Neural cell (in vitro differentiated cells): ENCODE results near the gene ZNF556. TPM values are rescaled to one million over a fixed set of nuclear protein-coding genes. Genes with fewer than 3 reads are reported as not detected.

Experiments
- H2AFZ ChIP-seq: fragments of 200-600, 300-800 bp; sonication (generic), shearing (Covaris generic); 2 replicates; pipeline ENCODE4 v1.6.0; 2014; ENCODE audit warnings: low read depth, mild to moderate bottlenecking, antibody characterized with exemption, low read length, moderate library complexity
- H3F3A ChIP-seq: fragments of 200-600 bp; shearing (Covaris generic); 2 replicates; pipeline ENCODE4 v1.6.1; 2016; ENCODE audit warnings: mild to moderate bottlenecking, moderate library complexity, mixed read lengths, antibody characterized with exemption, low read length; ENCODE audit not compliant: insufficient read depth, poor library complexity, severe bottlenecking
- H3K27ac ChIP-seq: fragments of 200-600, 300-800 bp; sonication (generic), shearing (Covaris generic); 2 replicates; pipeline ENCODE4 v1.5.1; 2014; ENCODE audit warnings: mild to moderate bottlenecking, low read length, moderate library complexity
- H3K27me3 ChIP-seq: fragments of 300-800, 200-600 bp; sonication (generic), shearing (Covaris generic); 2 replicates; pipeline ENCODE4 v1.6.0; 2014; ENCODE audit warnings: mild to moderate bottlenecking, low read depth, low read length, moderate library complexity; ENCODE audit not compliant: insufficient read depth
- H3K36me3 ChIP-seq: fragments of 300-800, 200-600 bp; sonication (generic), shearing (Covaris generic); 2 replicates; pipeline ENCODE4 v1.5.1; 2014; ENCODE audit warnings: mild to moderate bottlenecking, antibody characterized with exemption, low read length, moderate library complexity; ENCODE audit not compliant: insufficient read depth
- H3K4me2 ChIP-seq: fragments of 300-800, 200-600 bp; sonication (generic), shearing (Covaris generic); 2 replicates; pipeline ENCODE4 v1.6.0; 2014; ENCODE audit warnings: mild to moderate bottlenecking, low read length
- H3K4me3 ChIP-seq: fragments of 300-800, 200-600 bp; sonication (generic), shearing (Covaris generic); 2 replicates; pipeline ENCODE4 v1.5.1; 2014; ENCODE audit warnings: mild to moderate bottlenecking, low read length, moderate library complexity
- H3K79me2 ChIP-seq: fragments of 200-600 bp; shearing (Covaris generic); replicated peaks from 2 replicates; pipeline ENCODE4 v1.6.0; 2014; ENCODE audit warnings: mild to moderate bottlenecking, low read length, moderate library complexity; ENCODE audit not compliant: insufficient read depth
- H3K9ac ChIP-seq: fragments of 300-800, 200-600 bp; sonication (generic), shearing (Covaris generic); 2 replicates; pipeline ENCODE4 v1.6.1; 2016; ENCODE audit warnings: mild to moderate bottlenecking, low read length, mixed read lengths
- H3K9me2 ChIP-seq: fragments of 200-600 bp; shearing (Covaris generic); 2 replicates; pipeline ENCODE4 v1.6.1; 2016; ENCODE audit warnings: mild to moderate bottlenecking, low read length, mixed read lengths; ENCODE audit not compliant: insufficient read depth
- H3K9me3 ChIP-seq: fragments of 200-600, 300-800 bp; sonication (generic), shearing (Covaris generic); 2 replicates; pipeline ENCODE4 v1.6.1; 2016; ENCODE audit warnings: mild to moderate bottlenecking, mixed run types, low read length, moderate library complexity, mixed read lengths
- H4K20me1 ChIP-seq: fragments of 200-600 bp; shearing (Covaris generic); 2 replicates; pipeline ENCODE4 v1.6.1; 2016; ENCODE audit warnings: mild to moderate bottlenecking, mixed run types; ENCODE audit not compliant: insufficient read depth
- CTCF ChIP-seq: fragments of 450-650 bp; IDR thresholded peaks from 2 replicates; pipeline ENCODE4 v1.5.1; 2014; ENCODE audit warnings: antibody characterized with exemption, mild to moderate bottlenecking, moderate library complexity; ENCODE audit not compliant: poor library complexity, severe bottlenecking
- EP300 ChIP-seq: fragments of 450-650 bp; conservative IDR thresholded peaks from 2 replicates; pipeline ENCODE4 v1.6.1; 2014; ENCODE audit warnings: antibody characterized with exemption, mild to moderate bottlenecking, moderate library complexity; ENCODE audit not compliant: poor library complexity, severe bottlenecking
- EZH2 ChIP-seq: fragments of 200-600, 300-800 bp; shearing (Covaris generic), sonication (generic); IDR thresholded peaks from 2 replicates; pipeline ENCODE4 v1.6.1; 2014; ENCODE audit warnings: antibody characterized with exemption, low read length, borderline replicate concordance, mild to moderate bottlenecking; ENCODE audit not compliant: insufficient read depth, poor library complexity, severe bottlenecking
- MXI1 ChIP-seq: fragments of 450-650 bp; conservative IDR thresholded peaks from 2 replicates; pipeline ENCODE4 v1.6.1; 2014; ENCODE audit warnings: antibody characterized with exemption, mild to moderate bottlenecking; ENCODE audit not compliant: poor library complexity, severe bottlenecking
- POLR2AphosphoS5 ChIP-seq: IDR thresholded peaks from 2 replicates; pipeline ENCODE4 v1.6.1; 2012
- RAD21 ChIP-seq: fragments of 450-650 bp; conservative IDR thresholded peaks from 2 replicates; pipeline ENCODE4 v1.6.1; 2014; ENCODE audit warnings: antibody characterized with exemption, mild to moderate bottlenecking, moderate library complexity
- REST ChIP-seq: IDR thresholded peaks from 2 replicates; pipeline ENCODE4 v1.6.1; 2012; ENCODE audit warnings: borderline replicate concordance
- SMC3 ChIP-seq: fragments of 450-650 bp; conservative IDR thresholded peaks from 2 replicates; pipeline ENCODE4 v1.6.1; 2014; ENCODE audit warnings: antibody characterized with exemption, mild to moderate bottlenecking, moderate library complexity; ENCODE audit not compliant: poor library complexity
- TAF1 ChIP-seq: IDR thresholded peaks from 2 replicates; pipeline ENCODE4 v1.6.1; 2012; ENCODE audit warnings: low read depth
- polyA plus RNA-seq: library from polyadenylated mRNA; depleted of rRNA; stranded (reverse); fragments of >200 nt; gene quantifications from 2 replicates; pipeline ENCODE4 v1.2.3, GENCODE V29; 2014

The ZNF556 gene
- polyA plus RNA-seq, 1 donor from 2014 or later = 0.28 TPM

GRCh38 chr19:2912306-2912705, 45.2 kb downstream of the ZNF556 start:
- no peaks in the 10 kb centered on the region for H3K36me3 ChIP-seq
- no peaks in the 10 kb centered on the region for H3K79me2 ChIP-seq
- no peak overlapping the region for H3K27ac ChIP-seq
- no peak overlapping the region for H3K4me3 ChIP-seq
- no peak overlapping the region for H3K9ac ChIP-seq
- no peaks in the 10 kb centered on the region for H3F3A ChIP-seq
- TF ChIP-seq POLR2AphosphoS5 = no peak
- TF ChIP-seq RAD21 = no peak
- TF ChIP-seq SMC3 = no peak
- no peak for TF ChIP-seq TAF1
- no peak for TF ChIP-seq MXI1
- TF ChIP-seq EP300 = no peak
- TF ChIP-seq CTCF = no peak
- no peak for TF ChIP-seq EZH2
- no peak for TF ChIP-seq REST
- no peaks in the 10 kb centered on the region for H3K9me2 ChIP-seq
- H3K9me3 ChIP-seq = peaks cover 4% of the 10 kb centered on the region
- H3K4me2 ChIP-seq = no peak overlapping the region
- no peaks in the 10 kb centered on the region for H4K20me1 ChIP-seq
- H3K27me3 ChIP-seq = no peaks in the 10 kb centered on the region
- no peak overlapping the region for H2AFZ ChIP-seq

- H3K9me3 ChIP-seq = peaks cover 4% of the 10 kb centered on the region
These were observed 50.4 kb downstream of the ZNF556 start for GRCh38 chr19:2917275-2918184.

More at GRCh38 chr19:2917275-2918184, 50.4 kb downstream of the ZNF556 start:
- no peaks in the 10 kb centered on the region for H3K79me2 ChIP-seq
- no peaks in the 10 kb centered on the region for H3K27me3 ChIP-seq
- H3K4me2 ChIP-seq = no peak overlapping the region
- TF ChIP-seq CTCF (no peak), POLR2AphosphoS5 (no peak), EZH2 (no peak), RAD21 (no peak), SMC3 (no peak), TAF1 (no peak), MXI1 (no peak), REST (no peak), EP300 (no peak)
- H3K9me2 ChIP-seq = no peaks in the 10 kb centered on the region
- H3K9ac ChIP-seq = no peak overlapping the region
- H2AFZ ChIP-seq = no peak overlapping the region
- no peak overlapping the region for H3K27ac ChIP-seq
- no peaks in the 10 kb centered on the region for H3F3A ChIP-seq
- H3K4me3 ChIP-seq = no peak overlapping the region
- H3K36me3 ChIP-seq = no peaks in the 10 kb centered on the region
- H4K20me1 ChIP-seq = no peaks in the 10 kb centered on the region
